Astrocyte (in vitro differentiated cells and primary cell): ENCODE measurements around the gene PCID2.

Experiments
- CTCF ChIP-seq: IDR thresholded peaks from 2 replicates; pipeline ENCODE4 v1.5.1; 2011; ENCODE audit warnings: low read depth, mild to moderate bottlenecking, inconsistent platforms, low read length, moderate library complexity; ENCODE audit not compliant: insufficient read depth
- EZH2 ChIP-seq: IDR thresholded peaks from 2 replicates; pipeline ENCODE4 v1.6.1; 2012; ENCODE audit warnings: mild to moderate bottlenecking, low read length, inconsistent platforms; ENCODE audit not compliant: insufficient read depth

DNA sequence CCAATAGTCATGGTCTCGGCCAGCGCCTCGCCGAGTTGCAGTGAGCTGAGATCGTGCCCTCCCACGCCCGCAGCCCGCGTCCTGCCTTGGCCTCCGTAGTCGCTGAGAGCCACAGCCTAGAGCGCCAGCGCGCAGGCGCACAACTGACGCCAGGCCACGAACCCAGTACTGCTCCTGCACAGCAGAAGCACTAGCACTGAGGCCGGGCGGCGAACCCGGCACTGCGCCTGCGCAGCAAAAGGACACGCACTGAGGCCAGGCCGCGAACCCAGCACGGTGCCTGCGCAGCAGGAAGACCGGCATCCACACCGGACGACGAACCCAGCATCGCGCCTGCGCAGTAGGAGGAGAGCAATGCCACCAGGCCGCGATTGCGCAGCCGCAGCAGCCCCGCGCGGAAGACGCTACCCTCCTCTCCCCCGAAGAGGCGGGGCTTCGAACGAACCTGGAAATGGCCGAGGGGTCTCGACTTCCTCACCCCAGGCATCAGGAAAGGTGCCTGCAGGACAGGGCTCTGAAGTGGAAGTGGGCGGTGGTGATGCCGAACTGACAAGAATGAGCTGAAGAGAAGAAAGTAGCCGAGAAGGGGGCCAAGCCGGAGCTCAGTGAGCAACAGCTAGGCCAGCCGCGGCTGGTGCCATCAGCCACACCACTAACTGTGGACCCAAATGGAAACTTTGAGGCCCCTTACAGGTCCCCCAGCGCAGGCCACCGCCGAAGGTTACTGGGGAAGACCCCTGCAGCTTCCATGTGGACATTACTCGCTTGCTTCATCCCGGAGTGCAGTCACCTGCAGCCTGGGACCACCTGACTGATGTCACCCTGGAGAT, 78.3 kb downstream of the PCID2 start:
- TF ChIP-seq CTCF, result no peak
- TF ChIP-seq EZH2, result no peak
